GM12878 (cell line): ENCODE results near the gene HMMR. TPM values are rescaled to one million over a fixed set of nuclear protein-coding genes. Genes with fewer than 3 reads are reported as not detected.
A peak's percentile ranks its signal among the peaks of the same experiment; 100 is the strongest.

Experiments
- ATAC-seq: fragments of 200-7000 bp; cut with Tn5 transposase; 3 replicates; pipeline ENCODE4 v1.9.1; 2020; ENCODE audit warnings: mild to moderate bottlenecking, moderate library complexity
- BruUV-seq: library from RNA; stranded (reverse); fragments of 400-500 nt; replicated peaks from 2 replicates; lab custom pipeline; 2021; lab: Mats Ljungman, UMichigan
- CTCF ChIA-PET: fragments of 300-600 bp; sonication (Branson Sonifier 250); formaldehyde crosslinking; extraction: SDS; loops from one replicate; lab custom pipeline; 2021; ENCODE audit warnings: inconsistent platforms; lab: Yijun Ruan, JAX
- POLR2A ChIA-PET: fragments of 350-600 bp; formaldehyde crosslinking; extraction: SDS; loops from one replicate; lab custom pipeline; 2021; ENCODE audit warnings: inconsistent platforms; lab: Charles Lee
- RAD21 ChIA-PET: fragments of 300-600 bp; sonication (Branson Sonifier 250); formaldehyde crosslinking; loops from one replicate; lab custom pipeline; 2023; ENCODE audit warnings: antibody characterized with exemption; ENCODE audit not compliant: unreplicated experiment; lab: Charles Lee
- SMC1A ChIA-PET: fragments of 300-600 bp; sonication (Branson Sonifier 250); formaldehyde crosslinking; loops from one replicate; lab custom pipeline; 2023; ENCODE audit not compliant: unreplicated experiment, uncharacterized antibody; lab: Charles Lee
- DNase-seq: peaks from one replicate; pipeline ENCODE4 v3.0.0-alpha.2; 2011; ENCODE audit warnings: low read depth, low spot score
- FAIRE-seq: peaks from 3 replicates; lab custom pipeline; 2011; peaks lifted over from hg19 to GRCh38; lab: Jason Lieb, UNC
- H2AFZ ChIP-seq: 2 replicates; pipeline ENCODE4 v1.6.0; 2011; ENCODE audit warnings: low read depth, low read length, control low read depth; ENCODE audit not compliant: control insufficient read depth
- H3K27ac ChIP-seq: 2 replicates; pipeline ENCODE4 v1.5.1; 2011; ENCODE audit warnings: control low read depth; ENCODE audit not compliant: control insufficient read depth, insufficient read depth
- H3K27me3 ChIP-seq, 2 experiments: replicated peaks in 1 of 2; 2 replicates each; pipeline versions ENCODE4 v1.6.0 to v1.6.1; 2011; ENCODE audit warnings: low read length in 1 of 2; ENCODE audit not compliant: control insufficient read depth in 2 of 2, insufficient read depth in 2 of 2
- H3K36me3 ChIP-seq, 2 experiments: 2 replicates each; pipeline ENCODE4 v1.5.1; 2011; ENCODE audit warnings: low read length in 1 of 2; ENCODE audit not compliant: control insufficient read depth in 2 of 2, insufficient read depth in 2 of 2
- H3K4me1 ChIP-seq: 2 replicates; pipeline ENCODE4 v1.6.1; 2011; ENCODE audit warnings: mild to moderate bottlenecking, low read length, moderate library complexity, mixed read lengths; ENCODE audit not compliant: control insufficient read depth, insufficient read depth
- H3K4me2 ChIP-seq: 2 replicates; pipeline ENCODE4 v1.6.0; 2011; ENCODE audit warnings: control low read depth; ENCODE audit not compliant: control insufficient read depth, insufficient read depth
- H3K4me3 ChIP-seq: fragments of 200-600 bp; sonication (generic); 2 replicates; pipeline ENCODE4 v1.5.1; 2016
- H3K79me2 ChIP-seq: 2 replicates; pipeline ENCODE4 v1.6.0; 2011; ENCODE audit warnings: low read length; ENCODE audit not compliant: control insufficient read depth, insufficient read depth
- H3K9ac ChIP-seq: 2 replicates; pipeline ENCODE4 v1.8.0; 2011; ENCODE audit warnings: low read length, control low read depth, mixed read lengths; ENCODE audit not compliant: control insufficient read depth, insufficient read depth
- H3K9me3 ChIP-seq: replicated peaks from 3 replicates; pipeline ENCODE4 v1.5.1; 2011; ENCODE audit warnings: mild to moderate bottlenecking, low read length; ENCODE audit not compliant: control insufficient read depth, insufficient read depth
- H4K20me1 ChIP-seq: 2 replicates; pipeline ENCODE4 v1.6.0; 2011; ENCODE audit not compliant: control insufficient read depth, insufficient read depth
- CBFB ChIP-seq: IDR thresholded peaks from 2 replicates; pipeline ENCODE4 v1.6.1; 2016; ENCODE audit warnings: antibody characterized with exemption, low read depth
- CREB1 ChIP-seq: IDR thresholded peaks from 2 replicates; pipeline ENCODE4 v1.6.1; 2012; ENCODE audit warnings: low read depth, mild to moderate bottlenecking, inconsistent platforms
- IKZF1 ChIP-seq: fragments of 450-650 bp; conservative IDR thresholded peaks from 2 replicates; pipeline ENCODE4 v1.6.1; 2017; ENCODE audit warnings: antibody characterized with exemption, mild to moderate bottlenecking
- MYB ChIP-seq: fragments of 150-350 bp; IDR thresholded peaks from 2 replicates; pipeline ENCODE4 v1.6.1; 2014; ENCODE audit warnings: mild to moderate bottlenecking, low read depth, low read length, borderline replicate concordance
- RUNX3 ChIP-seq: IDR thresholded peaks from 2 replicates; pipeline ENCODE4 v1.6.1; 2012; ENCODE audit warnings: low read length, inconsistent platforms
- WGBS: methylation state at CpG from one replicate; pipeline ENCODE4 v1.1.6; 2016; ENCODE audit warnings: low lambda C conversion rate; ENCODE audit not compliant: insufficient replicate concordance, insufficient coverage; ENCODE audit errors: missing lambda C conversion rate; 5-methylcytosine and 5-hydroxymethylcytosine counted together
- in situ Hi-C: fragments of 300-500 bp; cut with MboI; formaldehyde crosslinking; loops from 9 replicates; pipeline ENCODE4 v1.14.3; 2018; ENCODE audit warnings: mixed read lengths
- intact Hi-C: fragments of 100-400 bp; cut with micrococcal nuclease; formaldehyde crosslinking; loops from one replicate; pipeline ENCODE4 v1.14.2; 2022; ENCODE audit not compliant: unreplicated experiment
- polyA plus RNA-seq, 11 experiments: library from polyadenylated mRNA; depleted of rRNA in 4 of 11; unstranded in 6 of 11; stranded (reverse) in 5 of 11; fragments of >200 nt; fragmentation: Nextera tagmentation in 4 of 11; fragmentation: Illumina TruSeq in 1 of 11; extraction: Ambion mirVana in 4 of 11; extraction: Trizol in 1 of 11; gene quantifications; 1 replicate in 1 of 11; 2 replicates in 10 of 11; pipeline versions ENCODE4 v1.2.1 to v1.2.3, GENCODE V29; 2011 to 2016; ENCODE audit warnings: inconsistent platforms in 2 of 11, missing spikeins in 2 of 11, low read depth in 1 of 11
- total RNA-seq, 4 experiments: library from RNA; depleted of rRNA in 3 of 4; stranded (reverse); fragments of >200 nt in 3 of 4; fragmentation: Illumina TruSeq in 1 of 4; extraction: Trizol in 1 of 4; gene quantifications; 2 replicates each; pipeline versions ENCODE4 v1.2.1 to v1.2.3, GENCODE V29; 2013 to 2021
- TF ChIP-seq, protein P1 (sequence below): fragments of 450-650 bp; IDR thresholded peaks from 2 replicates; pipeline ENCODE4 v1.6.1; 2016; ENCODE audit warnings: mild to moderate bottlenecking
- TF ChIP-seq, protein P2 (sequence below): fragments of 450-650 bp; IDR thresholded peaks from 2 replicates; pipeline ENCODE4 v1.6.1; 2016; ENCODE audit warnings: mild to moderate bottlenecking, moderate library complexity, borderline replicate concordance

The HMMR gene
- total and polyA plus RNA-seq, 10 of the 15 experiments (the other 5 are each of a cell fraction or from before 2014, with no cell fraction given): 44.1 to 122 (median 64.2) TPM

DNA sequence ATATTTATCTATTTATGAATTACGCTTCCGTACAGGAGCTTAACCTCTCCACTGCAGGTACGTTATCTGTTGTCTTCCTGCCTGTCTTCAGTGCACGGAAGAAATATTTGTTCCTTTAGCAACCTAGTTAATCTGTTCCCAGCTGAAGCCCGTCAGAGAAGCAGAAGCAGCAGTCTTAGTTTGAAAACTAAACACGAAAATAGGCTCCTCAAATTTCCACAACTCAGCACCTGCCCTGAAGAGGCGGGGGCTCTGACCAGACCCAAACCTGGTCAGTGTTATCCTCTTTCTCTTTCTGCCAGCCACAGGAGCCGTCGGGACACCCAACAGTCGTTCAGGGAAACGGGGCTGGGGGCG is 992 bp upstream of the HMMR start:
- DNase-seq (no peak), ATAC-seq (peak; percentile 3), FAIRE-seq (peak; percentile 64)
- Histone ChIP-seq H3K79me2 (peaks cover 68% of the 10 kb centered on the region), H3K27ac (peak overlapping the region; percentile 99), H3K9me3 (no peaks in the 10 kb centered on the region; the same call in 2 of the 3 replicates), H3K36me3 (peaks cover 0 to 2% of the 10 kb centered on the region in 2 experiments; a peak in 2 of 4 replicates), H3K9ac (peak overlapping the region; percentile 96), H3K4me2 (peak overlapping the region; percentile 49), H3K27me3 (no peaks in the 10 kb centered on the region), H4K20me1 (no peaks in the 10 kb centered on the region), H3K4me3 (peak overlapping the region; percentile 88), H3K4me1 (no peaks in the 10 kb centered on the region; the same call in 1 of the 2 replicates), H2AFZ (peak overlapping the region; percentile 99)
- ChIA-PET CTCF (interaction anchor here (1.3 to 6.6 kb wide), 8 partner anchors 11 to 50 kb away, joined by 3 to 74 read pairs (median 8); partner anchors contain the start of genes CCNG1 and MAT2B), SMC1A (interaction anchor here (1.0 to 9.3 kb wide), 9 partner anchors 9 to 49 kb away, joined by 3 to 142 read pairs (median 5); partner anchors contain the start of gene CCNG1), RAD21 (interaction anchor here (0.7 to 6.2 kb wide), 6 partner anchors 19 to 77 kb away, joined by 3 to 78 read pairs (median 4); partner anchors contain the start of genes CCNG1 and MAT2B), POLR2A (interaction anchor here (1.0 to 9.1 kb wide), 7 partner anchors 10 to 48 kb away, joined by 4 to 181 read pairs (median 17); partner anchors contain the start of genes CCNG1 and MAT2B)
- intact Hi-C loops: loop anchor here (1.0 kb wide), 1 partner anchor 19 kb away; no protein-coding TSS in a partner anchor
- in situ Hi-C loops: no loop called here
- TF ChIP-seq, protein P1, sequence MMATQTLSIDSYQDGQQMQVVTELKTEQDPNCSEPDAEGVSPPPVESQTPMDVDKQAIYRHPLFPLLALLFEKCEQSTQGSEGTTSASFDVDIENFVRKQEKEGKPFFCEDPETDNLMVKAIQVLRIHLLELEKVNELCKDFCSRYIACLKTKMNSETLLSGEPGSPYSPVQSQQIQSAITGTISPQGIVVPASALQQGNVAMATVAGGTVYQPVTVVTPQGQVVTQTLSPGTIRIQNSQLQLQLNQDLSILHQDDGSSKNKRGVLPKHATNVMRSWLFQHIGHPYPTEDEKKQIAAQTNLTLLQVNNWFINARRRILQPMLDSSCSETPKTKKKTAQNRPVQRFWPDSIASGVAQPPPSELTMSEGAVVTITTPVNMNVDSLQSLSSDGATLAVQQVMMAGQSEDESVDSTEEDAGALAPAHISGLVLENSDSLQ: no peak
- no peak for TF ChIP-seq CBFB
- TF ChIP-seq MYB: no peak
- 0 out of 2 replicates have a peak, but pooled peaks have one; percentile 5 for TF ChIP-seq RUNX3
- TF ChIP-seq CREB1: 0 out of 2 replicates have a peak, but pooled peaks have one; percentile 31
- no peak for TF ChIP-seq IKZF1
- TF ChIP-seq, protein P2, sequence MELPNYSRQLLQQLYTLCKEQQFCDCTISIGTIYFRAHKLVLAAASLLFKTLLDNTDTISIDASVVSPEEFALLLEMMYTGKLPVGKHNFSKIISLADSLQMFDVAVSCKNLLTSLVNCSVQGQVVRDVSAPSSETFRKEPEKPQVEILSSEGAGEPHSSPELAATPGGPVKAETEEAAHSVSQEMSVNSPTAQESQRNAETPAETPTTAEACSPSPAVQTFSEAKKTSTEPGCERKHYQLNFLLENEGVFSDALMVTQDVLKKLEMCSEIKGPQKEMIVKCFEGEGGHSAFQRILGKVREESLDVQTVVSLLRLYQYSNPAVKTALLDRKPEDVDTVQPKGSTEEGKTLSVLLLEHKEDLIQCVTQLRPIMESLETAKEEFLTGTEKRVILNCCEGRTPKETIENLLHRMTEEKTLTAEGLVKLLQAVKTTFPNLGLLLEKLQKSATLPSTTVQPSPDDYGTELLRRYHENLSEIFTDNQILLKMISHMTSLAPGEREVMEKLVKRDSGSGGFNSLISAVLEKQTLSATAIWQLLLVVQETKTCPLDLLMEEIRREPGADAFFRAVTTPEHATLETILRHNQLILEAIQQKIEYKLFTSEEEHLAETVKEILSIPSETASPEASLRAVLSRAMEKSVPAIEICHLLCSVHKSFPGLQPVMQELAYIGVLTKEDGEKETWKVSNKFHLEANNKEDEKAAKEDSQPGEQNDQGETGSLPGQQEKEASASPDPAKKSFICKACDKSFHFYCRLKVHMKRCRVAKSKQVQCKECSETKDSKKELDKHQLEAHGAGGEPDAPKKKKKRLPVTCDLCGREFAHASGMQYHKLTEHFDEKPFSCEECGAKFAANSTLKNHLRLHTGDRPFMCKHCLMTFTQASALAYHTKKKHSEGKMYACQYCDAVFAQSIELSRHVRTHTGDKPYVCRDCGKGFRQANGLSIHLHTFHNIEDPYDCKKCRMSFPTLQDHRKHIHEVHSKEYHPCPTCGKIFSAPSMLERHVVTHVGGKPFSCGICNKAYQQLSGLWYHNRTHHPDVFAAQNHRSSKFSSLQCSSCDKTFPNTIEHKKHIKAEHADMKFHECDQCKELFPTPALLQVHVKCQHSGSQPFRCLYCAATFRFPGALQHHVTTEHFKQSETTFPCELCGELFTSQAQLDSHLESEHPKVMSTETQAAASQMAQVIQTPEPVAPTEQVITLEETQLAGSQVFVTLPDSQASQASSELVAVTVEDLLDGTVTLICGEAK: no peak
- WGBS: 2% methylated on average over 12 of the region's 12 CpGs
- BruUV-seq: TSS peak; percentile 83
